OCI-LY1 (cell line): ENCODE results near the gene KRT77.

ENCODE experiments used
- EZH2 ChIP-seq: fragments of 200-600 bp; sonication (generic), shearing (Covaris generic); IDR thresholded peaks from 2 replicates; pipeline ENCODE4 v1.8.0; 2017; ENCODE audit warnings: borderline replicate concordance, mixed run types, mild to moderate bottlenecking, antibody characterized with exemption, low read length, moderate library complexity, mixed read lengths
- TF ChIP-seq, protein P1 (sequence below): fragments of 200-600 bp; sonication (generic), shearing (Covaris generic); IDR thresholded peaks from 2 replicates; pipeline ENCODE4 v1.5.1; 2017; ENCODE audit warnings: mild to moderate bottlenecking, antibody characterized with exemption, low read length, moderate library complexity, mixed read lengths

DNA sequence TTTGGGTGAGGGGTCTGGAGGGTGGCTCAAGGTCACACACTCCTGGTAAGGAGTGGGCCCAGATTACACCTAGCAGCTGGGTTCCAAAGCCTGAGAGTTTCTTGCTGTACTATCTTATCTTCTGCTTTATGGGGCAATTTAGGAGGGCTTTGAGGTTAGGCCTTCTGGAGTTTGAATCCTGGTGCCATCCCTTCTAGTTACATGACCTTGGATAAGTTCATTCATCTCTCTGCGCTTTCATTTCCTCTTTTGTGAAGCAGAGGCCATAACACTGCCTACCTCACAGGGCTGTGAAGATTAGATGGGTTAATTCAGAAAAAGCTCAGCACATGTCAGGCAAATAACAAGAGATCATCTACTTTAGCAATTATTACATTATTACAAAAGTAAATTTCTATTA is 7.4 kb upstream of the KRT77 start:
- TF ChIP-seq, protein P1, sequence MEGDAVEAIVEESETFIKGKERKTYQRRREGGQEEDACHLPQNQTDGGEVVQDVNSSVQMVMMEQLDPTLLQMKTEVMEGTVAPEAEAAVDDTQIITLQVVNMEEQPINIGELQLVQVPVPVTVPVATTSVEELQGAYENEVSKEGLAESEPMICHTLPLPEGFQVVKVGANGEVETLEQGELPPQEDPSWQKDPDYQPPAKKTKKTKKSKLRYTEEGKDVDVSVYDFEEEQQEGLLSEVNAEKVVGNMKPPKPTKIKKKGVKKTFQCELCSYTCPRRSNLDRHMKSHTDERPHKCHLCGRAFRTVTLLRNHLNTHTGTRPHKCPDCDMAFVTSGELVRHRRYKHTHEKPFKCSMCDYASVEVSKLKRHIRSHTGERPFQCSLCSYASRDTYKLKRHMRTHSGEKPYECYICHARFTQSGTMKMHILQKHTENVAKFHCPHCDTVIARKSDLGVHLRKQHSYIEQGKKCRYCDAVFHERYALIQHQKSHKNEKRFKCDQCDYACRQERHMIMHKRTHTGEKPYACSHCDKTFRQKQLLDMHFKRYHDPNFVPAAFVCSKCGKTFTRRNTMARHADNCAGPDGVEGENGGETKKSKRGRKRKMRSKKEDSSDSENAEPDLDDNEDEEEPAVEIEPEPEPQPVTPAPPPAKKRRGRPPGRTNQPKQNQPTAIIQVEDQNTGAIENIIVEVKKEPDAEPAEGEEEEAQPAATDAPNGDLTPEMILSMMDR: no peak
- TF ChIP-seq EZH2: no peak
